Measurements from ENCODE around the gene SERPING1. TPM values are rescaled to one million over a fixed set of nuclear protein-coding genes. Genes with fewer than 3 reads are reported as not detected.

The SERPING1 gene
- total RNA-seq, 4 donors from 2014 or later, result 39.3 to 742 (median 362) TPM

DNA sequence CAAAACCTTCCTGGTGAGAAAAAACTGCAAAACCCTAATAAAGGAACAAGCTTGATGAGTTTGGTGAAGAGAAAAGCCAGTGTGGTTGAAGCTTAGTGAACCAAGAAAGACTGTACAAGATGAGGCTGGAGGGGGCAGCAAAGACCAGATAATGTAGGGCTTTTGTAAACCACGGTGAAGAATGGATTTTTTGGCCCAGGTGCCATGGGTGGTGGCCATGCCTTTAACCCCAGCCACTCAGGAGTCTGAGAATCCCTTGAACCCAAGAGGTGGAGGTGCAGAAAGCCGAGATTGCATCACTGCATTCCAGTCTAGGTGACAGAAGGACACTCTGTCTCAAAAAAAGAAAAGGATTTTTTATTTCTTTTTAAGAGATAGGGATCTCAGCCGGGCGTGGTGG lies 65.4 kb downstream of the SERPING1 start:
- Histone ChIP-seq H3K27ac (no peak overlapping the region), H3K4me1 (no peaks in the 10 kb centered on the region), H3K36me3 (no peaks in the 10 kb centered on the region), H3K4me3 (no peak overlapping the region), H3K27me3 (no peaks in the 10 kb centered on the region), H3K9me3 (no peaks in the 10 kb centered on the region)
- TF ChIP-seq CTCF (IDR thresholded peaks at IDR 0.05) (no peak), POLR2A (IDR thresholded peaks at IDR 0.05) (no peak)
- no peak for DNase-seq
- intact Hi-C loops (cut with DNase I; ENCODE audit: low total_unique reads), result no loop called here

GRCh38 chr11:57663975-57664374 lies 66.5 kb downstream of the SERPING1 start:
- H3K27ac ChIP-seq, result no peak overlapping the region
- H3K36me3 ChIP-seq, result no peaks in the 10 kb centered on the region
- no peaks in the 10 kb centered on the region for H3K27me3 ChIP-seq
- intact Hi-C loops (cut with DNase I; ENCODE audit: low total_unique reads), result no loop called here
- H3K4me3 ChIP-seq, result no peak overlapping the region
- no peak for TF ChIP-seq CTCF (IDR thresholded peaks at IDR 0.05)
- no peak for TF ChIP-seq POLR2A (IDR thresholded peaks at IDR 0.05)
- DNase-seq, result no peak
- H3K9me3 ChIP-seq, result no peaks in the 10 kb centered on the region
- no peaks in the 10 kb centered on the region for H3K4me1 ChIP-seq

MicroRNAs within 50 kb of the gene (microRNA counts, 767-probe panel; counts per million panel counts)
- 7,802 to 9,093 counts per million in 2 donors for microRNA hsa-miR-130a-3p

Small RNAs within 50 kb of the gene (microRNA-seq; reads per million reads assigned to microRNA genes)
- gene MIR130A (ENCODE audit: borderline microRNAs expressed, borderline replicate concordance), result 13,344 reads per million, percentile 93 among the genes with 10 or more reads in this experiment

Small RNAs within 50 kb of the gene (small RNA-seq; reads per million reads assigned to genes)
- 281 reads per million, percentile 96 among the genes with 10 or more reads in this experiment for gene MIR130A

Other genes with a start within 250 kb of the SERPING1 start
- not detected for gene PRG3, start 216.5 kb upstream of the SERPING1 start, total RNA-seq
- gene PRG2, start 207.0 kb upstream of the SERPING1 start, total RNA-seq, result under 1 TPM in 1 of 4 donors, not detected in 3; 0.21 TPM
- 100 to 1,000 TPM in 2 of 4 donors, 10 to 100 TPM in 2; 44.1 to 333 (median 102) TPM for gene SLC43A3, start 170.6 kb upstream of the SERPING1 start, total RNA-seq
- gene RTN4RL2, start 137.2 kb upstream of the SERPING1 start, total RNA-seq, result 1 to 10 TPM in 1 of 4 donors, not detected in 3; 1.7 TPM
- 10 to 100 TPM; 13.1 to 48.4 (median 22.5) TPM for gene SLC43A1, start 82.0 kb upstream of the SERPING1 start, total RNA-seq
- gene TIMM10, start 66.9 kb upstream of the SERPING1 start, total RNA-seq, result 10 to 100 TPM in 3 of 4 donors, 1 to 10 TPM in 1; 7.7 to 47.4 (median 19.6) TPM
- not detected for gene SMTNL1, start 60.1 kb upstream of the SERPING1 start, total RNA-seq
- gene UBE2L6, start 30.0 kb upstream of the SERPING1 start, total RNA-seq, result 10 to 100 TPM; 28.3 to 87.9 (median 84.2) TPM
- gene YPEL4, start 52.2 kb downstream of the SERPING1 start, total RNA-seq, result 1 to 10 TPM in 3 of 4 donors, under 1 TPM in 1; 0.26 to 7.6 (median 2.7) TPM
- 10 to 100 TPM in 2 of 4 donors, 1 to 10 TPM in 2; 3.1 to 24.4 (median 12.2) TPM for gene CLP1, start 60.1 kb downstream of the SERPING1 start, total RNA-seq
- 10 to 100 TPM; 27.2 to 50.6 (median 34.6) TPM for gene ZDHHC5, start 70.4 kb downstream of the SERPING1 start, total RNA-seq
- gene MED19, start 114.5 kb downstream of the SERPING1 start, total RNA-seq, result 10 to 100 TPM in 1 of 4 donors, 1 to 10 TPM in 3; 5.9 to 11.3 (median 9.1) TPM
- 10 to 100 TPM; 23.3 to 62.1 (median 49.8) TPM for gene TMX2, start 114.9 kb downstream of the SERPING1 start, total RNA-seq
- gene SELENOH, start 143.8 kb downstream of the SERPING1 start, total RNA-seq, result 100 to 1,000 TPM in 2 of 4 donors, 10 to 100 TPM in 2; 78.3 to 475 (median 105) TPM
- gene BTBD18, start 154.1 kb downstream of the SERPING1 start, total RNA-seq, result not detected
- gene CTNND1, start 164.1 kb downstream of the SERPING1 start, total RNA-seq, result 100 to 1,000 TPM in 3 of 4 donors, 10 to 100 TPM in 1; 54.1 to 226 (median 166) TPM

All from uterus (tissue), 4 donors.